Stimulated activated effector memory CD8-positive, alpha-beta T cell treated with anti-CD3 and anti-CD28 coated beads, Interleukin-12 subunit alpha, Interleukin-12 subunit beta, amount 100 ng/mL, for 72 hours (primary cell): ENCODE data around the gene TIGD2.

ENCODE experiments used
- ATAC-seq: fragments of 150-1000 bp; cut with Tn5 transposase; 2 replicates; pipeline ENCODE4 v1.10.0; 2021
- DNase-seq, 2 donors: peaks; one replicate each; pipeline ENCODE4 v3.0.0; 2021 to 2022; ENCODE audit warnings: low spot score in 2 of 2
- H3K27ac Mint-ChIP-seq: one replicate; pipeline ENCODE4 v1.8.0; 2022; ENCODE audit warnings: mild to moderate bottlenecking, mixed read lengths
- H3K36me3 Mint-ChIP-seq: one replicate; pipeline ENCODE4 v1.8.0; 2022; ENCODE audit warnings: mild to moderate bottlenecking, mixed read lengths
- H3K4me1 Mint-ChIP-seq: one replicate; pipeline ENCODE4 v1.8.0; 2022; ENCODE audit warnings: mixed read lengths
- H3K4me3 Mint-ChIP-seq: one replicate; pipeline ENCODE4 v1.8.0; 2022; ENCODE audit warnings: mild to moderate bottlenecking, mixed read lengths
- H3K9me3 Mint-ChIP-seq: one replicate; pipeline ENCODE4 v1.8.0; 2022; ENCODE audit warnings: mixed read lengths

The TIGD2 gene

DNA sequence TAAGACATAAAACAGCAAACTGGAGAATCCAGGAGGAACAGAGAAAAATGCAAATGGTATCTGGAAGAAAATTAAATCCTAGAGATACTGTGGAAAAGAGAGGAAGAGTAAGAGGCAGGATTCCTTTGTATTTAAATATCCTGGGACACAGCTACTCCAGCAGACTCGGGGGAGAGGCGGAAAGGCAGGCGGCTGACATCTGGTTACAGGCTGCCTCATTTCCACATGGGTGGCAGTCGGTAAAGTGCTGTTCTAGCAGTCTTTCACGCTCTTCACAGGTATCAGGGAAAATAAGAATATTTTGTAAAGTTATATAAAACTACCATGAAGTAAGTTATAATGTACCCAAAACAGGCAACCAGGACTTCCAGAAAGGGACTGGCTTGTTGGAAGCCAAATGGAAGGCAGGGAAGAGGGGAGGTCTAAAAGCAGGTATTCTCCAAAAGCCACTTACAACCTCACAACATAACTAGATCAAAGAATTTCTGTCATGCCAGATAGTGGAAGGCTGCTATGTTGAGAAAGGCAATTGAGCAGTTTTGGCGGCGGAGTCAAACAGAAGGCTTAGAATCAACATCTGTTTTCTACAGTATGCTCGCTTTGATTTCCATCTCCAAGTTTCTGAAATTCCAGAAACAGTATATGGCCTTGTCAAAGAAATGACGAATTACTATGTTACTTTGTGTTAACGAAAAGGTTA, 1.3 kb upstream of the TIGD2 start:
- peaks cover 29% of the 10 kb centered on the region for H3K4me1 Mint-ChIP-seq
- peaks cover 9% of the 10 kb centered on the region for H3K36me3 Mint-ChIP-seq
- H3K27ac Mint-ChIP-seq: peak overlapping the region; percentile 79
- ATAC-seq (no peak), DNase-seq (no peak)
- peaks cover 1% of the 10 kb centered on the region for H3K9me3 Mint-ChIP-seq
- H3K4me3 Mint-ChIP-seq: peak overlapping the region; percentile 79

DNA sequence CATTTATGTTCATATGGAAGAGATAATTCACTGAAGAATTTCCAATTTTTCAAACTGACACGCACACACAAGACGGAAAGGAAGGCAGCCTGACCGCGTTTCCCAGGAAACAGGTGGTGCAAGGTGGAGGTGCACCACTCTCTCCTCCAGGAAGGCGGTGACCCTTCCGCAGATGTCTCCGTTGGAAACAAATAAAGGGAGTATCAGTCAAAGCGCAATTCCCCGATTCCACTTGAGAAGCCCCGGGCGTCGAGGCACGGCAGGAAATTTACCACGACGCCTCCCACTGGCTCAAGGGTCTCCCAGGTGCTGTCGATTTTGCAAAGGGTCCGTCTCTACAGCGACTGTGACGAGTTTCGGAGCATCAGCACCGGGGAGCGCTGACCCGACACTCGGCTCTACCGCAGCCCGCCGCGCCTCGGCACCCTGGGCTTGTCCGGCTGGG, 770 bp upstream of the TIGD2 start:
- H3K4me1 Mint-ChIP-seq: peaks cover 29% of the 10 kb centered on the region
- H3K4me3 Mint-ChIP-seq: peak overlapping the region; percentile 79
- ATAC-seq: no peak

GRCh38 chr4:89111833-89112563, 665 bp downstream of the TIGD2 start:
- peaks cover 29% of the 10 kb centered on the region for H3K4me1 Mint-ChIP-seq
- peak overlapping the region; percentile 79 for H3K27ac Mint-ChIP-seq
- H3K9me3 Mint-ChIP-seq: peaks cover 5% of the 10 kb centered on the region
- ATAC-seq (no peak), DNase-seq (no peak)
- H3K4me3 Mint-ChIP-seq: peak overlapping the region; percentile 79
- peaks cover 9% of the 10 kb centered on the region for H3K36me3 Mint-ChIP-seq

More for the DNA sequence above, 770 bp upstream of the TIGD2 start:
- Mint-ChIP-seq H3K9me3 (peaks cover 5% of the 10 kb centered on the region), H3K36me3 (peaks cover 9% of the 10 kb centered on the region), H3K27ac (peak overlapping the region; percentile 79)
- DNase-seq: no peak

GRCh38 chr4:89113415-89113814, 2.1 kb downstream of the TIGD2 start:
- DNase-seq: no peak
- H3K9me3 Mint-ChIP-seq: peaks cover 5% of the 10 kb centered on the region
- H3K4me1 Mint-ChIP-seq: peaks cover 29% of the 10 kb centered on the region
- ATAC-seq: no peak
- no peak overlapping the region for H3K27ac Mint-ChIP-seq
- H3K4me3 Mint-ChIP-seq: no peak overlapping the region
- peaks cover 9% of the 10 kb centered on the region for H3K36me3 Mint-ChIP-seq

DNA sequence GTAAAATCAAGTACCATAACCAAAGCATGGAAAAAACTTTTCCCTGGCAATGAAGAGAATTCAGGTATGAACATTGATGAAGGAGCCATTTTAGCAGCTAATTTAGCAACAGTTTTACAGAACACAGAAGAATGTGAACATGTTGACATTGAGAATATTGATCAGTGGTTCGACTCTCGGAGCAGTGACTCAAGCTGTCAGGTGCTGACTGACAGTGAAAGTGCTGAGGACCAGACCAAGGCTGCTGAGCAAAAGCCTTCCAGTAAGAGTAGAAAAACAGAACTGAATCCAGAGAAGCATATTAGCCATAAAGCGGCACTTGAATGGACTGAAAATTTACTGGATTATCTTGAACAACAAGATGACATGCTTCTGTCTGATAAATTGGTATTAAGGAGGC, 2.8 kb downstream of the TIGD2 start:
- no peak overlapping the region for H3K27ac Mint-ChIP-seq

DNA sequence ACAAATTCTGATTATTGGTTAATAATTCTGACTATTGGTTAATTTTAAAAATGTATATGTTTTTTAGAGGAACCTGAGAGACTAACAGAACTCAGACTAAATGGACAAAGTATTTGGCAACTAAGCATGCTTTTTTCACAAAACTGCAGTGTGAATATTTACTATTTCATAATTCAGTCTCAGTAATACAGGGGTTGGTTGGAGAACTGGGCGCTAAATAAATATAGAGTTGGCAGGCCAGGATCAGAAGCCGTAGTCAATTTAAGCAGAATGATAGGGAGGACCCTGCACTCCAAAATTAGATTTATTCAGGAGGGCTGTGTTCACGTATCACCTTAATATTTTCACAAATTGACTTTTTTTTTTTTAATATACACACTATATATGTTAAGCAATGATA, 5.8 kb downstream of the TIGD2 start:
- Mint-ChIP-seq H3K4me3 (no peak overlapping the region), H3K4me1 (peaks cover 11% of the 10 kb centered on the region), H3K9me3 (peaks cover 5% of the 10 kb centered on the region), H3K36me3 (peaks cover 7% of the 10 kb centered on the region), H3K27ac (no peak overlapping the region)
- DNase-seq (no peak), ATAC-seq (no peak)

More for the DNA sequence above, 2.8 kb downstream of the TIGD2 start:
- DNase-seq (no peak), ATAC-seq (no peak)
- Mint-ChIP-seq H3K36me3 (peaks cover 9% of the 10 kb centered on the region), H3K4me3 (no peak overlapping the region), H3K9me3 (peaks cover 5% of the 10 kb centered on the region), H3K4me1 (peaks cover 29% of the 10 kb centered on the region)

- DNase-seq (no peak), ATAC-seq (no peak)
- no peak overlapping the region for H3K4me3 Mint-ChIP-seq
- no peaks in the 10 kb centered on the region for H3K4me1 Mint-ChIP-seq
- H3K9me3 Mint-ChIP-seq: peaks cover 5% of the 10 kb centered on the region
- no peaks in the 10 kb centered on the region for H3K36me3 Mint-ChIP-seq
- no peak overlapping the region for H3K27ac Mint-ChIP-seq
These were observed 7.8 kb downstream of the TIGD2 start for GRCh38 chr4:89119166-89119565.

DNA sequence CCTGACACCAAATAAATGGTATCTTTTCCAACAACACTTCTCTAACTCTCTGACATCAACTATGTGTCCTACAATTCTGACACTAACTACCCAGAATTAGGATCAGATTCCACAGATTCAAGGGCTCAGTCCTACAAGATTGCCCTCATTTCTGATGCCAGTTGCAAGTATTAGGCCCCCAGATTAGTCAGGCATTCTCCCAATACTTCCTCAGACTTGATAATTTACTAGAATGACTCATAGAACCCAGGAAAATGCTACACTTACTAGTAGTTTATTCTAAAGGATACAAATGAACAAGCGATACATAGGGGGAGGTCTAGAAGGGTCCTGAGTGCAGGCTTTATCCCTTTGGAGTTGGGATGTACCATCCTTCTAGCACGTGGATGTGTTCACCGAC, 8.5 kb downstream of the TIGD2 start:
- no peak overlapping the region for H3K4me3 Mint-ChIP-seq
- ATAC-seq (no peak), DNase-seq (no peak)
- H3K4me1 Mint-ChIP-seq: no peaks in the 10 kb centered on the region
- H3K36me3 Mint-ChIP-seq: no peaks in the 10 kb centered on the region
- peaks cover 5% of the 10 kb centered on the region for H3K9me3 Mint-ChIP-seq
- H3K27ac Mint-ChIP-seq: no peak overlapping the region

GRCh38 chr4:89121387-89122068, 10.2 kb downstream of the TIGD2 start:
- Mint-ChIP-seq H3K4me1 (no peaks in the 10 kb centered on the region), H3K9me3 (no peaks in the 10 kb centered on the region), H3K27ac (no peak overlapping the region), H3K36me3 (no peaks in the 10 kb centered on the region), H3K4me3 (no peak overlapping the region)
- ATAC-seq (no peak), DNase-seq (no peak)

GRCh38 chr4:89123451-89123851, 12.1 kb downstream of the TIGD2 start:
- Mint-ChIP-seq H3K9me3 (no peaks in the 10 kb centered on the region), H3K27ac (no peak overlapping the region), H3K36me3 (no peaks in the 10 kb centered on the region), H3K4me1 (no peaks in the 10 kb centered on the region), H3K4me3 (no peak overlapping the region)
- ATAC-seq (no peak), DNase-seq (no peak)

GRCh38 chr4:89125901-89126782, 14.8 kb downstream of the TIGD2 start:
- H3K36me3 Mint-ChIP-seq: no peaks in the 10 kb centered on the region
- no peak overlapping the region for H3K27ac Mint-ChIP-seq
- ATAC-seq (no peak), DNase-seq (no peak)
- H3K4me3 Mint-ChIP-seq: no peak overlapping the region
- no peaks in the 10 kb centered on the region for H3K9me3 Mint-ChIP-seq
- H3K4me1 Mint-ChIP-seq: no peaks in the 10 kb centered on the region

DNA sequence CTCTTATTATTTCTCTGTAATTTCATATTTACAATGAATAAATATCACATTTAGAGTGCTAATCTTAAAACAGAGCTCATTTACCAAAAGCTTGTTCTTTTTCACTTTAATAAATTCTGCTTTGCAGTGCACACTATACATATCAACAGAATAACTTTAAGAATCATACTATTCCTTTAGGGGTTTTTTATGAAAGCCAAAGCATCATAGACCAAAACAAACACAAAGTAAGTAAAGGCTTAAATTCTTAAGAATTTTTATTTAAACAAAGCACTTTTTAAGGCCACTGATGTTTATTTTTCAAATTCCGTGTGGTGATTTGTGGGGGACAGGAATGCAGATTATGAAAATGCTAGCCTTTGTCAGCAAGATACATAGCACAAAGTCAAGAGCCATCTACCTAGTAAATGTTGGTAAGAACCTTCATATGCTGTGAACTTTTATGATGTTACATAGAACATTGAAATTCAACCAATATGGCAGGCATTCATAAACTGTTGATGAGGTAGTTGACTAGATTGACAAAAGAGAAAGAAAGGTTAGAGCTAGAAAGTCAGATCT, 17.8 kb downstream of the TIGD2 start:
- H3K27ac Mint-ChIP-seq: no peak overlapping the region
- no peak for DNase-seq
- no peaks in the 10 kb centered on the region for H3K9me3 Mint-ChIP-seq
- ATAC-seq: no peak
- no peaks in the 10 kb centered on the region for H3K4me1 Mint-ChIP-seq
- no peak overlapping the region for H3K4me3 Mint-ChIP-seq
- H3K36me3 Mint-ChIP-seq: no peaks in the 10 kb centered on the region

DNA sequence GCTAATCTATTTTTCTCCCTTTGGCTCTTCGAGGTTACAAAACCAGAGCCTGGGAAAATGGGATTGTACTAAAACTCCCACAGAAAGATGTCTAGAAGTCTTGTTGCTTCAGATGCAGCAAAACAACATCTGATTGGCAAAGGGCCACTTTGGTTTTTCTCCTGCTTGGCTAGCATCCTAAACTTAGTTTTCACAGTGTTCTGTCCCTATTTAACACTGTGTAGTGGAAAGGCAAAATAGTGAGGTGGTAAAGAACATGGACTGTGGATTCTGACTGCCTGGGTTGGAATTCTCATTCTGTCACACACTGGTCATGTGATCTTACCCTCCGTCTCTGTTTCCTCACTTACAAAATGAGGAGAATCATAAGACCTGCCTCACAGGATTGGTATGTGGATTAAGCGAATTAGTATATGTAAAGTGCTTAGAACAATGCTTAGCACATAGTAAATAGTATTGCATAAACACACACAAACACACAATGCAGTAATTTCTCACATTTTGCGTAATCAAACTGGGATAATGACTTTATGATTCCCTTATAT, 23.5 kb downstream of the TIGD2 start:
- Mint-ChIP-seq H3K4me1 (no peaks in the 10 kb centered on the region), H3K36me3 (no peaks in the 10 kb centered on the region), H3K4me3 (no peak overlapping the region), H3K27ac (no peak overlapping the region), H3K9me3 (no peaks in the 10 kb centered on the region)
- ATAC-seq (no peak), DNase-seq (no peak)

DNA sequence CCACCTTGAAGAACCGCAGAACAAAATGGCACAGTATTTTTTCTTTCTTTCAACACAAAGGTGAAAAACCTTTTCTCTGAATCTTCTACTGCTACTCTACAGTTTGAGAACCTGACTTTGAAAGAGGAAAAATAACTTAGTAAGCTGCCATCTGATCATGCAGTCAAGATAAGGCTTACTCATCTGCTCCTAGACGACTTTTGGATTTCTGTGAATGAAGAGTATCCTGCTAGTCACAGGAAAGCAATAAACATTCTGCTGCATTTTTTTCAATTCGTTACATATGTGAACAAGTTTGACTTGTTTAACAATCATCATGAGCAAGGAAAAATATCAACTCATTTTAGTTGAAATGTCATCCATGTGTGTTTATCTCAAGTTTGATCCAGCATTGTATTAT, 25.2 kb downstream of the TIGD2 start:
- no peak overlapping the region for H3K4me3 Mint-ChIP-seq

More for the DNA sequence above, 25.2 kb downstream of the TIGD2 start:
- Mint-ChIP-seq H3K9me3 (no peaks in the 10 kb centered on the region), H3K4me1 (no peaks in the 10 kb centered on the region), H3K27ac (no peak overlapping the region), H3K36me3 (no peaks in the 10 kb centered on the region)
- DNase-seq (no peak), ATAC-seq (no peak)
